ENCODE results near the gene TMOD1. TPM values are rescaled to one million over a fixed set of nuclear protein-coding genes. Genes with fewer than 3 reads are reported as not detected.
A peak's percentile ranks its signal among the peaks of the same experiment; 100 is the strongest.

The TMOD1 gene
- total and polyA plus RNA-seq, 9 of the 15 experiments (the other 6 are each of a cell fraction or from before 2014, with no cell fraction given): 7.1 to 41.2 (median 14.2) TPM

GRCh38 chr9:97564291-97565175 lies 63.1 kb downstream of the TMOD1 start:
- Histone ChIP-seq H3K36me3 (ENCODE audit: control insufficient read depth, insufficient read depth, low read length) (peaks cover 55% of the 10 kb centered on the region), H3K9me1 (ENCODE audit: control insufficient read depth, insufficient read depth, low read length) (peaks cover 4% of the 10 kb centered on the region), H3K27me3 (ENCODE audit: control insufficient read depth in 2 of 2, insufficient read depth in 2 of 2, low read length in 2 of 2) (no peaks in the 10 kb centered on the region), H3K9me3 (replicated peaks; ENCODE audit: control insufficient read depth, insufficient read depth, low read depth, low read length) (no peaks in the 10 kb centered on the region), H3K4me2 (ENCODE audit: insufficient read depth, low read length) (no peak overlapping the region), H3K27ac (ENCODE audit: extremely low read depth, low read depth, low read length) (no peak overlapping the region), H3K4me3 (no peak overlapping the region), H3K4me1 (replicated peaks in 1 of 2; ENCODE audit: control insufficient read depth in 2 of 2, insufficient read depth in 2 of 2, low read length in 2 of 2) (peaks cover 4 to 15% of the 10 kb centered on the region in 2 experiments; a peak in 3 of 5 replicates), H3K79me2 (ENCODE audit: control insufficient read depth, insufficient read depth, low read length) (no peaks in the 10 kb centered on the region), H2AFZ (ENCODE audit: low read depth, low read length) (no peak overlapping the region), H3K9ac (ENCODE audit: insufficient read depth in 1 of 2, low read depth in 2 of 2, low read length in 2 of 2) (peak overlapping the region in 1 of 2 experiments; percentile 71; a peak in 1 of 4 replicates), H4K20me1 (replicated peaks; ENCODE audit: control insufficient read depth, insufficient read depth, low read length) (0 out of 2 replicates have a peak, but pooled peaks cover 4% of the 10 kb centered on the region)
- BruUV-seq (replicated peaks): no TSS peak
- no peak for ATAC-seq
- in situ Hi-C loops (cut with MboI) (no loop called here), intact Hi-C loops (cut with micrococcal nuclease) (no loop called here)
- ChIA-PET CTCF (ENCODE audit: low intra/inter-chr PET ratio) (interaction anchor here (0.6 kb wide), 1 partner anchor 293 kb away, joined by 3 read pairs; no protein-coding TSS in a partner anchor), POLR2A (no interaction called here)
- peak in 1 of 4 experiments; percentile 11 for DNase-seq (ENCODE audit: extremely low read depth in 1 of 4, low spot score in 3 of 4)
- WGBS (ENCODE audit: insufficient coverage, low coverage, missing lambda C conversion rate): 61% methylated on average over 14 of the region's 14 CpGs
- FAIRE-seq: no peak
- TF ChIP-seq BRF1 (IDR thresholded peaks at IDR 0.05; ENCODE audit: borderline replicate concordance, extremely low read depth, insufficient read length): no peak
- TF ChIP-seq PATZ1 (CRISPR knock-in tag; IDR thresholded peaks at IDR 0.05; ENCODE audit: borderline replicate concordance): no peak
- TF ChIP-seq CBFA2T2 (conservative IDR thresholded peaks at IDR 0.05): 0 out of 2 replicates have a peak, but pooled peaks have one; percentile 8
- TF ChIP-seq, protein P1, sequence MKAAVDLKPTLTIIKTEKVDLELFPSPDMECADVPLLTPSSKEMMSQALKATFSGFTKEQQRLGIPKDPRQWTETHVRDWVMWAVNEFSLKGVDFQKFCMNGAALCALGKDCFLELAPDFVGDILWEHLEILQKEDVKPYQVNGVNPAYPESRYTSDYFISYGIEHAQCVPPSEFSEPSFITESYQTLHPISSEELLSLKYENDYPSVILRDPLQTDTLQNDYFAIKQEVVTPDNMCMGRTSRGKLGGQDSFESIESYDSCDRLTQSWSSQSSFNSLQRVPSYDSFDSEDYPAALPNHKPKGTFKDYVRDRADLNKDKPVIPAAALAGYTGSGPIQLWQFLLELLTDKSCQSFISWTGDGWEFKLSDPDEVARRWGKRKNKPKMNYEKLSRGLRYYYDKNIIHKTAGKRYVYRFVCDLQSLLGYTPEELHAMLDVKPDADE (conservative IDR thresholded peaks at IDR 0.05; ENCODE audit: control insufficient read depth, low read depth, low read length): no peak
- no peak for TF ChIP-seq ZNF830 (CRISPR knock-in tag; IDR thresholded peaks at IDR 0.05)
- TF ChIP-seq RBM34 (IDR thresholded peaks at IDR 0.05; ENCODE audit: borderline replicate concordance, insufficient read depth, low read length): no peak
- peak; percentile 24; the same call in 1 of the 2 replicates for TF ChIP-seq ARID1B (IDR thresholded peaks at IDR 0.05)
- no peak for TF ChIP-seq CGGBP1 (CRISPR knock-in tag; IDR thresholded peaks at IDR 0.05)
- TF ChIP-seq FOXO4 (CRISPR knock-in tag; IDR thresholded peaks at IDR 0.05): no peak
- TF ChIP-seq SMARCE1 (IDR thresholded peaks at IDR 0.05): 0 out of 2 replicates have a peak, but pooled peaks have one; percentile 35
- TF ChIP-seq ZNF75A (CRISPR knock-in tag; IDR thresholded peaks at IDR 0.05): no peak
- no peak for TF ChIP-seq ZNF444 (CRISPR knock-in tag; IDR thresholded peaks at IDR 0.05)
- no peak for TF ChIP-seq ZNF175 (CRISPR knock-in tag; IDR thresholded peaks at IDR 0.05; ENCODE audit: low read depth)
- peak; percentile 81 for TF ChIP-seq FOSL1 (tag; conservative IDR thresholded peaks at IDR 0.05)

Measured in K562 (cell line).